Stimulated activated CD4-positive, alpha-beta T cell treated with anti-CD3 and anti-CD28 coated beads, Interleukin-12 subunit alpha, Interleukin-12 subunit beta, amount 100 ng/mL, for 48 hours (primary cell): ENCODE data around the gene HIGD1A.
A peak's percentile ranks its signal among the peaks of the same experiment; 100 is the strongest.

Experiments used
- DNase-seq, 3 donors: peaks; one replicate each; pipeline ENCODE4 v3.0.0-alpha.2; 2020; ENCODE audit warnings: low read depth in 2 of 3, low spot score in 1 of 3

HIGD1A gene

GRCh38 chr3:42801784-42802183 is 2.5 kb downstream of the HIGD1A start:
- DNase-seq = no peak

- no peak for DNase-seq
Measured at GRCh38 chr3:42801048-42801620, 3.2 kb downstream of the HIGD1A start.

- no peak for DNase-seq
Measured at GRCh38 chr3:42800251-42800650, 4.0 kb downstream of the HIGD1A start.

GRCh38 chr3:42799376-42799775 is 4.9 kb downstream of the HIGD1A start:
- no peak for DNase-seq

- DNase-seq = no peak
Measured at GRCh38 chr3:42796332-42796885, 7.9 kb downstream of the HIGD1A start.

GRCh38 chr3:42795621-42796181 is 8.6 kb downstream of the HIGD1A start:
- DNase-seq = no peak

GRCh38 chr3:42790714-42791229 is 13.5 kb downstream of the HIGD1A start:
- no peak for DNase-seq

- DNase-seq = no peak
Measured at GRCh38 chr3:42786631-42787030, 17.7 kb downstream of the HIGD1A start.

- DNase-seq = no peak
Measured at GRCh38 chr3:42786212-42786611, 18.1 kb downstream of the HIGD1A start.

- peak in 1 of 3 donors; percentile 69 for DNase-seq
Measured at GRCh38 chr3:42780892-42781700, 23.2 kb downstream of the HIGD1A start.

GRCh38 chr3:42780398-42780797 is 23.9 kb downstream of the HIGD1A start:
- no peak for DNase-seq

- no peak for DNase-seq
Measured at GRCh38 chr3:42778644-42779043, 25.6 kb downstream of the HIGD1A start.

GRCh38 chr3:42773409-42773751 is 30.9 kb downstream of the HIGD1A start:
- no peak for DNase-seq

- DNase-seq = peak; percentile 86 to 87 (median 86)
Measured at GRCh38 chr3:42772670-42773408, 31.5 kb downstream of the HIGD1A start, which contains the start of gene CCDC13. CCDC13 (minus strand) TSS chr3:42773253; CDS start chr3:42758345, 14,908 bp downstream.

GRCh38 chr3:42771271-42771670 is 33.0 kb downstream of the HIGD1A start:
- DNase-seq = no peak

GRCh38 chr3:42769477-42770131 is 34.7 kb downstream of the HIGD1A start:
- DNase-seq = no peak

GRCh38 chr3:42764561-42765295 is 39.6 kb downstream of the HIGD1A start:
- no peak for DNase-seq

- DNase-seq = no peak
Measured at GRCh38 chr3:42764115-42764514, 40.2 kb downstream of the HIGD1A start.

GRCh38 chr3:42763021-42763420 is 41.3 kb downstream of the HIGD1A start:
- DNase-seq = no peak
